ENCODE measurements around the gene TUBA1C.
"Not testable (repeated sequence)": the region's sequence is repeated elsewhere in the genome, so short reads cannot be mapped to it uniquely, and the experiment has no call there.

TUBA1C gene

DNA sequence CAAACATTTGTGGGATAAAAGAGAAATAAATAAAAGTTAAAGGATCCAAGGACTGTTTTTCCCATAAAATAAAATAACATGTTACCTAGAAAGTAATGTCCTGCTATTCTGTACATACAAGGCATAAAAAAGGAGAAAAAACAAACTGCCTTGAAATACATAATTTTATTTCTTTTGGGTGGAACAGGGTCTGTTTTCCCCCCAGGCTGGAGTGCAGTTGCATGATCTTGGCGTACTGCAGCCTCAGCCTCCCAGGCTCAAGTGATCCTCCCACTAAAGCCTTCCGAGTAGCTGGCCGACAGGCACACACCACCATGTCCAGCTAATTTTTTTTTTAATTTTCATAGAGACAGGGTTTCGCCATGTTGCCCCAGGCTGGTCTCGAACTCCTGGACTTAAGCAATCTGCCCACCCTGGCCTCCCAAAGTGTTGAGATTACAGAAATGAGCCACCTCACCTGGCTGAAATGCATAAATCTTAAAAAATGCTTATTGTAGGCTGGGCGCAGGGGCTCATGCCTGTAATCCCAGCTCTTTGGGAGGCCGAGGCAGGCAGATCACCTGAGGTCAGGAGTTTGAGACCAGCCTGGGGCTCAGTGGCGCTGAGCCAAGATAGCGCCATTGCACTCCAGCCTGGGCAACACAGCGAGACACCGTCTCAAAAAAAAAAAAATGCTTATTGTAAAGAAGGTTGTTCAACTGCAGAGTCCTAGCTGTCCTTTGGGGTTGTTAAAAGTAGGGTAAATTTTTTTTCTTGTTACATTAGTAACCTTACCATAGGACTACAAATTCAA is 4.1 kb upstream of the TUBA1C start:
- Histone ChIP-seq H3K9me3 (no peaks in the 10 kb centered on the region; the same call in 1 of the 2 replicates), H3K4me1 (peaks cover 11% of the 10 kb centered on the region; the same call in 1 of the 2 replicates), H3K36me3 (replicated peaks) (peaks cover 8% of the 10 kb centered on the region), H3K4me3 (no peak overlapping the region), H3K27me3 (ENCODE audit: low read depth) (no peaks in the 10 kb centered on the region)
- in situ Hi-C loops (cut with MboI; ENCODE audit: low sequenced_read_pairs): no loop called here
- no peak for DNase-seq (ENCODE audit: low spot score in 2 of 2)

DNA sequence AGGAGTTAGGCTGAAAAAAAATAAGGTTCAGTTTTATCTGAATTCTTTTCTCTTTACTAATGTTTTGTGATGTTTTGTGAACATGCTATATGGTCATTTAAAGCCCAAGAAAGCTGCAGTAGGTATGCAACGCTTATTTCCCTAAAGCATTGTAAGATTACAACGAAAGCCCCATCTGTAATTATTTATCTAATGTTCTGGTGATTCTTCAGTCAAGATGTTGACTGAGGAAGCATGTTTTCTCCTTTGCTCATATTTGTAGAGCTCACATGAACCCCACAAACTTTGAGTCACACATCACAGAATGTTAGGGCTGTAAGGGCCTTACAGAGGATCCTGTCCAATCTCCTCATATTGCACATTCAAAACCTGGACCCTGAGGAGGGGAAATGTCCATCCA is 3.2 kb upstream of the TUBA1C start:
- Histone ChIP-seq H3K36me3 (replicated peaks) (peaks cover 11% of the 10 kb centered on the region), H3K4me3 (no peak overlapping the region), H3K4me1 (peaks cover 11% of the 10 kb centered on the region; the same call in 1 of the 2 replicates), H3K9me3 (no peaks in the 10 kb centered on the region; the same call in 1 of the 2 replicates), H3K27me3 (ENCODE audit: low read depth) (no peaks in the 10 kb centered on the region)
- in situ Hi-C loops (cut with MboI; ENCODE audit: low sequenced_read_pairs): no loop called here
- no peak for DNase-seq (ENCODE audit: low spot score in 2 of 2)

DNA sequence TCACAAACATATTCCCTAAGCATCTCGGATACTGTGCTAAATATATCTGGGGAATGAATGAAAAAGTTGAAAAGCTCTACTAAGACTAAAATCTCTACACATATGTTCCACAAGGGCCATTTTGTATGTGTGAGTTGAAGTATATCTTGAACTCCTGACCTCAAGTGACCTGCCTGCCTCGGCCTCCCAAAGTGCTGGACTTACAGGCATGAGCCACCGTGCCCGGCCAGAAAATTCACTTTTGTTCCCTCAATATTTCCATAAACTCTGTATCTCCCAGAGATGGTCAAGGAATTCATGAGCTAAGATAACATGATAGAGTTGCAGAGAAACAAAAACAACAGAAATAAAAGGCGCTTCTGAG is 1.5 kb upstream of the TUBA1C start:
- Histone ChIP-seq H3K4me3 (peak overlapping the region; percentile 100), H3K36me3 (replicated peaks) (peaks cover 23% of the 10 kb centered on the region), H3K4me1 (peaks cover 18% of the 10 kb centered on the region; the same call in 1 of the 2 replicates), H3K9me3 (no peaks in the 10 kb centered on the region; the same call in 1 of the 2 replicates), H3K27me3 (ENCODE audit: low read depth) (no peaks in the 10 kb centered on the region)
- in situ Hi-C loops (cut with MboI; ENCODE audit: low sequenced_read_pairs): no loop called here
- no peak for DNase-seq (ENCODE audit: low spot score in 2 of 2)

DNA sequence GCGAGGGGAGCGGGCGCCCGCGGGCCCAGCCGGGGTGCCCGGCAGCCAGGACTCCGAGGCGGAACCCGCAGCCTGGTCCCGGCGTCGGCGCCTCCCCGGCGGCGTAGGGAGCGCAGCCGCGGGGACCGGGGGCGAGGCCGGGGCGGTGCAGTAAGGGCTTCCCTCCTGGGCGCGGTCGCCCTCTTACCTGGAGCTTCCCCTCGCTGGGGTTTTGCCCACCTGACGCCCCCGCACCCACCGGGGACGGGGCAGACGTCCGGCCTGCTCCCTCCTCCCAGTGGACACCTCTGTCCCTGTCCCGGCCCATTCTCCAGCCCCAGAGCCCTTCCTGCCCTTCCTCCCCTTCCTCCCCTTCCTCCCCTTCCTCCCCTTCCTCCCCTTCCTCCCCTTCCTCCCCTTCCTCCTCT is 413 bp upstream of the TUBA1C start:
- no peaks in the 10 kb centered on the region for H3K27me3 ChIP-seq (ENCODE audit: low read depth)
- peaks cover 31% of the 10 kb centered on the region for H3K36me3 ChIP-seq (replicated peaks)
- DNase-seq (ENCODE audit: low spot score in 2 of 2): no peak
- peaks cover 25% of the 10 kb centered on the region for H3K4me1 ChIP-seq
- H3K4me3 ChIP-seq: peak overlapping the region; percentile 100
- in situ Hi-C loops (cut with MboI; ENCODE audit: low sequenced_read_pairs): no loop called here
- no peaks in the 10 kb centered on the region; the same call in 1 of the 2 replicates for H3K9me3 ChIP-seq

DNA sequence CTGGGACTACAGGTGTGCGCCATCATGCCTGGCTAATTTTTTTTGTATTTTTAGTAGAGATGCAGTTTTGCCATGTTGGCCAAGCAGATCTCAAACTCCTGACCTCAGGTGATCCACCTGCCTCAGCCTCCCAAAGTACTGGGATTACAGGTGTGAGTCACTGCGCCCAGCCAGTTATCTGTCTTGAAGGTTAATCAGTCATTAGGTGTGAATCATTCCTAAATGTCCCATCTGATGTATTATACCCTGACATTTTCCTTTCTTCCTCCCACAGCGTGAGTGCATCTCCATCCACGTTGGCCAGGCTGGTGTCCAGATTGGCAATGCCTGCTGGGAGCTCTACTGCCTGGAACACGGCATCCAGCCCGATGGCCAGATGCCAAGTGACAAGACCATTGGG is 4.3 kb downstream of the TUBA1C start:
- in situ Hi-C loops (cut with MboI; ENCODE audit: low sequenced_read_pairs); H3K9me3 ChIP-seq; DNase-seq (ENCODE audit: low spot score in 2 of 2); H3K27me3 ChIP-seq (ENCODE audit: low read depth): not testable (repeated sequence)
- H3K36me3 ChIP-seq (replicated peaks): peaks cover 73% of the 10 kb centered on the region
- H3K4me3 ChIP-seq: peak overlapping the region; percentile 100; the same call in 1 of the 2 replicates
- peaks cover 15% of the 10 kb centered on the region for H3K4me1 ChIP-seq

DNA sequence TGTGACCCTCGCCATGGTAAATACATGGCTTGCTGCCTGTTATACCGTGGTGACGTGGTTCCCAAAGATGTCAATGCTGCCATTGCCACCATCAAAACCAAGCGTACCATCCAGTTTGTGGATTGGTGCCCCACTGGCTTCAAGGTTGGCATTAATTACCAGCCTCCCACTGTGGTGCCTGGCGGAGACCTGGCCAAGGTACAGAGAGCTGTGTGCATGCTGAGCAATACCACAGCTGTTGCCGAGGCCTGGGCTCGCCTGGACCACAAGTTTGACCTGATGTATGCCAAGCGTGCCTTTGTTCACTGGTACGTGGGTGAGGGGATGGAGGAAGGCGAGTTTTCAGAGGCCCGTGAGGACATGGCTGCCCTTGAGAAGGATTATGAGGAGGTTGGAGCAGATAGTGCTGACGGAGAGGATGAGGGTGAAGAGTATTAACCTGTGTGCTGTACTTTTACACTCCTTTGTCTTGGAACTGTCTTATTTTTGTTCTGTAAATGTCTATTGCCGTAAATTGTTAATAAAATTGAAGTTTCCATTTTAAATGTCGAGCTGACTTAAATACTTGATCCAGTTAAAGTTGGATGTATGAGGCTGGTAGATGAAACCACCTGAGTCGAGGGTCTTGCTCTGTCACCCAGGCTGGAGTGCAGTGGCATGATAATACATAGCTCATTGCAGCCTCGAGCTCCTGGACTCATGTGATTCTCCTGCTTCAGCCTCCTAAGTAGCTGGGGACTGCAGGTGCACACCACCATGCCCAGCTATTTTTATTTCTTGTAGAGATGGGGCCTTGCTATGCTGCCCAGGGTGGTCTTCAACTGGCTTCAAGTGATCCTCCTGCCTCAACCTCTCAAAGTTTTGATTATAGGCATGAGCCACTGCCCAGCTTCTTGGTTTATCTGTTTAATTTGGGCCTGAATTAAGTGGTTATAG is 8.2 kb downstream of the TUBA1C start:
- H3K4me1 ChIP-seq: peaks cover 7% of the 10 kb centered on the region
- H3K9me3 ChIP-seq: no peaks in the 10 kb centered on the region
- in situ Hi-C loops (cut with MboI; ENCODE audit: low sequenced_read_pairs): no loop called here
- H3K4me3 ChIP-seq: no peak overlapping the region
- no peaks in the 10 kb centered on the region for H3K27me3 ChIP-seq (ENCODE audit: low read depth)
- H3K36me3 ChIP-seq (replicated peaks): peaks cover 49% of the 10 kb centered on the region
- no peak for DNase-seq (ENCODE audit: low spot score in 2 of 2)

DNA sequence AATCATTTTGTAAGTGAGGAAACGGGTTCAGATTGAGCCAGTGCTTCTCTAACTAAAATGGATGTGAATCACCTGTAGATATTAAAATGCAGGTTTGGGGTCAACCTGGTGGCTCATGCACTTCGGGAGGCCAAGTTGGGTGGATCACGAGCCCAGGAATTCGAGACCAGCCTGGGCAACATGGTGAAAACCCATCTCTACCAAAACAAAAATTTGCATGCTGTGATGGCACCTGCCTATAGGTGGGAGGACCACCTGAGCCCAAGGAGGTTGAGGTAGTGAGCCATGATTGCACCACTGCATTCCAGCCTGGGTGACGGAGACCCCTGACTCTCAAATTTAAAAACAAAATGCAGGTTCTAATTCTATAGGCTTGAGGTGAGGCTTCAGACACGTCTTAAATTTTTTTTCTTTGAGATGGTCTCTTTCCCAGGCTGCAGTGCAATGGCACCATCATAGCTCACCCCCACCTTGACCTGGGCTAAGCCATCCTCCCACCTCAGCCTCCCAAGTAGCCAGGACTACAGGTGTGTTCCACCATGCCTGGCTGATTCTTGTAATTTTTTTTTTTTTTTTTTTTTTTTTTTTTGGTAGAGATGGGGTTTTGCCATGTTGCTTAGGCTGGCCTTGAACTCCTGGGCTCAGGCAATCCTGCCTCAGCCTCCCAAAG is 9.0 kb downstream of the TUBA1C start:
- Histone ChIP-seq H3K4me3 (no peak overlapping the region), H3K27me3 (ENCODE audit: low read depth) (no peaks in the 10 kb centered on the region), H3K4me1 (peaks cover 5% of the 10 kb centered on the region), H3K36me3 (replicated peaks) (peaks cover 48% of the 10 kb centered on the region), H3K9me3 (no peaks in the 10 kb centered on the region)
- no peak for DNase-seq (ENCODE audit: low spot score in 2 of 2)
- in situ Hi-C loops (cut with MboI; ENCODE audit: low sequenced_read_pairs): no loop called here

DNA sequence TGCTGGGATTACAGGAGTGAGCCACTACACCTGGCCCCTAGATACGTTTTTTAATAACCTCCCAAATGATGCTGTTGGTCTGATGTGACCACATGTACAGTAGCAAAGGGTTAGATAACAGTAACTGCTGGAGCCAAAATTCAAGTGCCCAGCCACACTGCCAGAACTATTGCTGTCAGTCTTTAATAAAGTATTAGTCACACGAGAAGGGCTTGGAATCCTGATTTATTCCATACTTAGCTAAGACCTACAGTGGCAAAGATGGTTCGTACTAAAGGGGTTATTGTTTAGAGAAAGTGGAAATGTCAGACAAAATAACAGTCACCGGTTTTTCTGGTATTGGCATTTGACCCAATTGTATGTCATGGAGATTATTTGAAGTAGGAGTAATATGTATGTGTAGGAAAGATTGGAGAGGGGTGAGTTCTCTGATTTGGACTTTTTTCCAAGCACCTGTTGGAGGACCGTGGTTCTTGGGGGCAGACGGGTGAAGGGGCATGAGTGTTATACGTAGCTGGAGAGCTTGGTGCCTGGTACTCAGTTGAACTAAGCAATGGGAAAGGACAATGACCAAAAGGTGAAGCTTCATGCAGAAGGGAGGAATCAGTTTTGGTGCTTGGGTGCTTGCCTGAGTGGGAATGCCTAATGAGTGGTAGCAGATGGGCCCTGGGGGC is 9.7 kb downstream of the TUBA1C start:
- Histone ChIP-seq H3K27me3 (ENCODE audit: low read depth) (no peaks in the 10 kb centered on the region), H3K4me1 (peaks cover 1% of the 10 kb centered on the region), H3K4me3 (no peak overlapping the region), H3K36me3 (replicated peaks) (peaks cover 41% of the 10 kb centered on the region), H3K9me3 (no peaks in the 10 kb centered on the region)
- DNase-seq (ENCODE audit: low spot score in 2 of 2): no peak
- in situ Hi-C loops (cut with MboI; ENCODE audit: low sequenced_read_pairs): no loop called here

DNA sequence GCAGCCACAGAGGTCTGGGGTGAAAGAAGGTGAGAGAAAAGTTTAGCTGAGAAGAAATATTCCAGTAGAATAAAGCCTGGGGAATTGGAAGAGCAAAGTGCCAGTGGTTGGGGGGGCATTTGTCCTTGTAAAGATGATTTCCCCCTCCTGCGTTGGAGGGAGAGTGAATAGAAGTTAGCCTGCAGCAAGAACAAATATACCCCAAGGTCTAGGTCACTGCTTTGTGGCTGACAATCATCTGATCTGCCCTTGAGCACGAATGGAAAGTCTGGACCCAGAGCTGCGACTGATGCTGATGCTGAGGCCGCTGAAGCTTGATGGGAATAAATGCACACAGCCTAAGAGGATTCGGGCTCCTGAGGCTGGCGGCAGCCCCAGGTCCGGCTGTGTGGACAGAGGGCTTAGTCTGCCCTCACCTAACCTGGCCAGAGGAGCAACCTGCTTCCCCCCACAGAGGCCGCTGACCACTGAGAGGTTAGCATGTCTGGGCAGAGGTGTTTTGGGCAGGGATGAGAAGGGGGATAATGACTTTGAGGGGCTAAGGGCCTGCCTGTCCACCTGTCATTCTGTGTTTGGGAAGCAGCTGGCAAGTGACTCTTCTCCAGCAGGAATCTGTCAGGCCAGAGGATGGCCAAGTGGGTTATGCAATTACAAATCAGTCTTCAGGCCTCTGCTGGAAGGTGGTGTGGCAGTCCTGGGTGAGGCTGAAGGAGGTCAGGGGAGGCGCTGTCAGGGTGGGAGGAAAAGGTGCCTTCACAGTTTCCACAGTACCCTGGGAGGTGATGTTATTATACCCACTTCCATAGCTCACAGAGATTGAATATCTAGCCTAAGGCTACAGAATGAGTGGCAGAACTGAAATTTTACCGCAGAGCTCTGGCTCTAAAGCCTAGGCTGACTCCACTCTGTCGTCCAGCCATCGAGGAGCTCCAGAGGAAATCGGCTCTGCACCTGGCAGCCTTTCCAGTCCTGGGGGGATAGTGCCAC is 11.7 kb downstream of the TUBA1C start:
- Histone ChIP-seq H3K4me1 (peaks cover 7% of the 10 kb centered on the region), H3K9me3 (no peaks in the 10 kb centered on the region), H3K27me3 (ENCODE audit: low read depth) (no peaks in the 10 kb centered on the region), H3K4me3 (no peak overlapping the region), H3K36me3 (replicated peaks) (peaks cover 21% of the 10 kb centered on the region)
- no peak for DNase-seq (ENCODE audit: low spot score in 2 of 2)
- in situ Hi-C loops (cut with MboI; ENCODE audit: low sequenced_read_pairs): no loop called here

DNA sequence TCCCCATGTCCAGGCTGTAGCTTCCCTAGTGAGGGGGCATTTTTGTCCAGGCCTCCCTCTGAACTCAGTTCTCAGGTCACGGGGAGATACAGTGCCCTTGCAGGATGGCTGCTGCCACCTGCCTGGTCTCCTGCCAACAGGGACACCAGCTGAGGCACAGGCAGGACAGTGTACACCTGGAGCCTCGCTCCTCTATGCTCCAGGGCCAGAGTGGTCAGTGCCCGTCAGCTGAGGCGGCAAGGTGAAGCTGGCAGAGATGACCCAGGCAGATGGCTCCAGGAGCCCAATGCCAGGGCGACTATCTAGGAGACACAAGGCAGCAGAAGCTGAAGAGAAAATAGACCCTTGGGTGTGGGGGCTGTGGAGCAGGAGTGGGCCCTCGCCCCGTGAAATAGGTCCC is 12.6 kb downstream of the TUBA1C start:
- peaks cover 10% of the 10 kb centered on the region for H3K4me1 ChIP-seq
- H3K4me3 ChIP-seq: no peak overlapping the region

DNA sequence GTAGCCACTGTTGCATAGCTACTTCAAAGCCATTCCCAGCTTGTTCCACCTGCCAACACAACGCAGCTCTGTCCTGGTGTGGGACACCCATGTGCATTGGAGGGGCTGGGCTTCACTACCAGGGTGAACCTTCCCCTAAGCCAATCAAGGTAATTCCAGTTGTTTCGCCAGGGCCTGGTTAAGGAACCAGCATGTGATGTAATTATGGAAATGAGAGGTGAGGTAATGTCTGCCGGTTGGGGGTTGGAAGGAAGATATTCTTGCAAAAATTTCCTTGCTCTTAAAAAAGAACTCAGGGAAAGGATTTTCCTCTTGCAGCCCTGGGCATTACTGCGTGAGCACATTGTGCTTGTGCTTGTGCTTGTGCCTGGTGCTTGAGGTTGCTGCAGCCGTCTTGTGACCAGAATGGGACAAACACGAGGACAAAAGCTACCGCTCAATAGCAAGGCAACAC is 14.9 kb downstream of the TUBA1C start:
- DNase-seq (ENCODE audit: low spot score in 2 of 2): no peak
- H3K27me3 ChIP-seq (ENCODE audit: low read depth): no peaks in the 10 kb centered on the region
- H3K4me1 ChIP-seq: peaks cover 14% of the 10 kb centered on the region
- in situ Hi-C loops (cut with MboI; ENCODE audit: low sequenced_read_pairs): no loop called here
- H3K36me3 ChIP-seq (replicated peaks): no peaks in the 10 kb centered on the region
- no peak overlapping the region for H3K4me3 ChIP-seq
- no peaks in the 10 kb centered on the region for H3K9me3 ChIP-seq

More for the DNA sequence above, 12.6 kb downstream of the TUBA1C start:
- Histone ChIP-seq H3K36me3 (replicated peaks) (peaks cover 14% of the 10 kb centered on the region), H3K9me3 (no peaks in the 10 kb centered on the region), H3K27me3 (ENCODE audit: low read depth) (no peaks in the 10 kb centered on the region)
- no peak for DNase-seq (ENCODE audit: low spot score in 2 of 2)
- in situ Hi-C loops (cut with MboI; ENCODE audit: low sequenced_read_pairs): no loop called here

DNA sequence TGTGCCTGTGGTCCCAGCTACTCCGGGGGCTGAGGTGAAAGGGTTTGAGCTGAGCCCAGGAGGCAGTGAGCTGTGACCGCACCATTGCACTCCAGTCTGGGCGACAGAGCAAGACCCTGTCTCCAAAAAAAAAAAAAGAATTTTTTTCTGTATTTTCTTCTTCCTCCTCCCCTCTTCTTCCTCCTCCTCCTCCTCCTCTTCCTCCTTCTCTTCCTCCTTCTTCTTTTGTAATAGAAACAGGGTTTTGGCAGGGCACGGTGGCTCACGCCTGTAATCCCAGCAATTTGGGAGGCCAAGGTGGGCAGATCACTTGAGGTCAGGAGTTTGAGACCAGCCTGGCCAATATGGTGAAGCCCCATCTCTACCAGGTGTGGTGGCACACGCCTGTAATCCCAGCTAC is 15.7 kb downstream of the TUBA1C start:
- DNase-seq (ENCODE audit: low spot score in 2 of 2); H3K27me3 ChIP-seq (ENCODE audit: low read depth); H3K4me3 ChIP-seq; H3K36me3 ChIP-seq (replicated peaks); H3K9me3 ChIP-seq; in situ Hi-C loops (cut with MboI; ENCODE audit: low sequenced_read_pairs): not testable (repeated sequence)
- H3K4me1 ChIP-seq: peaks cover 14% of the 10 kb centered on the region
